DND-41 (cell line): Measurements from ENCODE around the gene RAD23A.

ENCODE experiments used
- EZH2 ChIP-seq: IDR thresholded peaks from 3 replicates; pipeline ENCODE4 v1.6.1; 2012; ENCODE audit warnings: borderline replicate concordance, low read depth, mild to moderate bottlenecking, moderate library complexity, low read length, inconsistent platforms; ENCODE audit not compliant: severe bottlenecking
- TF ChIP-seq, protein P1 (sequence below): IDR thresholded peaks from 2 replicates; pipeline ENCODE4 v1.5.1; 2012; ENCODE audit warnings: borderline replicate concordance, low read length, moderate library complexity, mild to moderate bottlenecking; ENCODE audit not compliant: poor library complexity, severe bottlenecking; ENCODE audit errors: extremely low read depth

DNA sequence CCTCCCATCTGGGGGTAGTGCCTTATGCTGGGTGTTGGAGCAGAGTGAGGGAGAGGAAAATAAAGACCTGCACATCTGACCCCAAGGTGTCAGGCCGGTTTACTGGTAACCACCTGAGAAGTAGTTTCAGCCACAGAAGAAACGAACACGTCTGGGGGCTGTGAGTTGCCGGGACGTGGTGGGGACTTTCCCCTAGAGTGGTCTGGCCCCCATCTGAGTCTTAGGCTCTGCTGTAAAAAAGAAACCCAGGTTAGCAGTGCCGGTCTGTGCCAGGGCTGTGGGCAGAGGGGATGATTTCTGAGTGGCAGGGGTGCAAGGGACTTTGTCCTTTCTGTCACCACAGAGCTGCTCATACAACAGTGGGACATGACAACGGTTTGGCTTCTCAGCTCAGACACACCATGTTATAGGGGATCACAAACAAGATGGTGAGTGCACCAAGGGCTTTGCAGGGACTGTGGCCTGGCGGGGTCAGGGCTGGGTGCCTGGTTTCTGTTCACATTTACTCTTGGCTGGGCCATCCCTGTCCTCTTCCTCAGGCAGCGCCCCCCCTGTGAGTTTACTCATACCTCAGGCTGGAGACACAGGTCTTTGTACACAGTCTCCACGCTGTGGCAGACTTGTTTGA is 45.7 kb upstream of the RAD23A start:
- TF ChIP-seq, protein P1, sequence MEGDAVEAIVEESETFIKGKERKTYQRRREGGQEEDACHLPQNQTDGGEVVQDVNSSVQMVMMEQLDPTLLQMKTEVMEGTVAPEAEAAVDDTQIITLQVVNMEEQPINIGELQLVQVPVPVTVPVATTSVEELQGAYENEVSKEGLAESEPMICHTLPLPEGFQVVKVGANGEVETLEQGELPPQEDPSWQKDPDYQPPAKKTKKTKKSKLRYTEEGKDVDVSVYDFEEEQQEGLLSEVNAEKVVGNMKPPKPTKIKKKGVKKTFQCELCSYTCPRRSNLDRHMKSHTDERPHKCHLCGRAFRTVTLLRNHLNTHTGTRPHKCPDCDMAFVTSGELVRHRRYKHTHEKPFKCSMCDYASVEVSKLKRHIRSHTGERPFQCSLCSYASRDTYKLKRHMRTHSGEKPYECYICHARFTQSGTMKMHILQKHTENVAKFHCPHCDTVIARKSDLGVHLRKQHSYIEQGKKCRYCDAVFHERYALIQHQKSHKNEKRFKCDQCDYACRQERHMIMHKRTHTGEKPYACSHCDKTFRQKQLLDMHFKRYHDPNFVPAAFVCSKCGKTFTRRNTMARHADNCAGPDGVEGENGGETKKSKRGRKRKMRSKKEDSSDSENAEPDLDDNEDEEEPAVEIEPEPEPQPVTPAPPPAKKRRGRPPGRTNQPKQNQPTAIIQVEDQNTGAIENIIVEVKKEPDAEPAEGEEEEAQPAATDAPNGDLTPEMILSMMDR = no peak
- no peak for TF ChIP-seq EZH2
